GM21825 (cell line): Measurements from ENCODE around the gene IRAK4.

Experiments
- ATAC-seq: cut with Tn5 transposase; IDR thresholded peaks from one replicate; pipeline ENCODE4 v1.9.1; 2021; ENCODE audit warnings: mild to moderate bottlenecking, moderate library complexity; ENCODE audit not compliant: unreplicated experiment

IRAK4 gene

GRCh38 chr12:43764528-43764927 is 5.8 kb downstream of the IRAK4 start:
- no peak for ATAC-seq

- ATAC-seq = no peak
These were observed 7.5 kb downstream of the IRAK4 start for GRCh38 chr12:43766291-43766690.

GRCh38 chr12:43776498-43776897 is 17.7 kb downstream of the IRAK4 start:
- no peak for ATAC-seq

GRCh38 chr12:43786899-43787693 is 28.3 kb downstream of the IRAK4 start:
- ATAC-seq = no peak

GRCh38 chr12:43789941-43790340 is 31.2 kb downstream of the IRAK4 start:
- ATAC-seq = no peak

DNA sequence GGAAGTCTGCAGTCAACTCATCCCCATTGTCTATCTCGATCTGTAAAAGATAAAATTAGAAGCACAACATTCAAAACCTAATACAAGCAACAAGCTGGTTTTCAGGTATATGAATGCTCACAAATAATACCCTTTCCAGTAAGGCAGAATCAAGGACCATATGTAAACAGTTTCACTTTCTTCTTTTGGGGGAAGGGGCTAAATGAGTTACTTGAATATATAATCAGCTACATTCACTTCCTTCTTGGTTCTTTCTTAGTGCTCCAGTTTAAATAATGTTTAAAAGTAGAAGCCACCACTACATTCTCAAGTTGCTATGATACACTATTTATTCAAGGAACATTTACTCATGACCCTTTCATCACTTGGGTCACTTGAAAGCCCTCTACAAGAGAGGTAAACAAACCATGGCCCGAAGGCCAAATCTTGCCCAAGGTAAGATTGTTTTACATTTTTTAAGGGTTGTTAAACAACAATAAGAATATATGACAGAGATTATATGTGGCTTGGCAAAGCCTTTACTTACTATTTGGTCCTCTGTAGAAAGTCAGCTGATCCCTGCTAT is 37.0 kb downstream of the IRAK4 start:
- ATAC-seq = no peak

DNA sequence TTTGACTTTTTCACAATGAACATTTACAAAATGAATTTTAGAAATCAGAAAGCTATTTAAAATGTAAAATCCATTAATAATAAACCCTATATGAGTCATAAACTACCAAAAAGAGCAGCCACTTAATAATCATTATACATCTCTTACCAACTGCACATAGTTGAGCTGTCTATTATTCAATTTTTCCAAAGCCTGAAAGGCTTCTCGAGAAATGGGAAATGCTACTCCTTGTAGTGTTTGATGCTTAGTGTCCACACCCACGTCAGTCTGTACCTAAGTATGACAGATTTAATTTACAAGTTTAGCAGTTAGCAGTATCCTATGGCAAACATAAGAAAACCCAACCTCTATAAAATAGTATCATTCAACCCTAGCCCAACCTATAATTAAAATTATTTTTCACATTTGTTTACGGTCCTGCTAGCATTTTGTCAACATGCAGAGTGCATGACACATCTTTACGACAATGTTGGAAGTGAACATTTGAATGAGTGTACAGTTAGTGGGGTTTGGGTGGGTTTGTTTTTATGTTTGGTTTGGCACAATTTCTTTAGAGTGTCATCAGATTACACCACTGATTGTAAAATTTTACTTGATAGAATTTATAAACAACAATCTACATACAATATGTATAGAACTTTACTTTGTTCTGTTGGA is 38.9 kb downstream of the IRAK4 start:
- ATAC-seq = no peak

DNA sequence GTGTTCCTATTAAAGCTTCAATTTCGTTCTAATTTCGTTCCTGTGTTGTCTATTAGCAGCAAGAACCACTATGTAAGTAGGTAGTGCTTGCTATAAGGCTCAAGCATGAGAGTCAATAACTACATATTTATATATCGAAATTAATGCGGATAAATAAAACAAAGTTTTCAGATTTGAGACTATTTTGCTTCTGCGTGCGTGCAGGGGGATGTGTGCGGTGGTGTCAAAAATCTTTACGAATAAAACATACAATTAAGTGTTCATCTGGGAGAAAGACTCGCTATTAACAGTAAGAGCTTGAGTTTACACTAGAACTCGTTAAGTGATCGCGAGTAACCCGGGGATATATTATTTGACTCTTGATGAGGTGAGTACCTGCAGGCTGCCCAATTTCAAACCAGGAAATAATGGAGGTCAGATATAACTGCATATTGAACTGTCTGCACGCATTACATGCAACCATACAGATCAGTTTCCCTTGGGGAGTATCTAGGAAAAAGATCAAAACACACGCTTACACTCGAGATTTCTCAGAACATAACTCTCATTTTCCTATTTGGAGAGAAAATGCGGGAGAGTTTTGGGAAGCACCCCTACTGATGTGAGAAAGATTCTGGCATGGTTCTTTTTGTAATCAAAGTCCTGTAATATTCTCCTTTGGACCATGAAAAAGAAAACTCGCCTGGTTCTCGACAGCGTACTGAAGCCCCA is 46.6 kb downstream of the IRAK4 start:
- no peak for ATAC-seq

GRCh38 chr12:43805860-43806736 is 47.3 kb downstream of the IRAK4 start, which contains the start of gene TWF1:
Gene TWF1 (minus strand): TSS chr12:43806317. CDS start chr12:43806245, 72 bp downstream.
- peak; percentile 95 for ATAC-seq

GRCh38 chr12:43806737-43807072 is 48.0 kb downstream of the IRAK4 start:
- no peak for ATAC-seq

- no peak for ATAC-seq
These were observed 48.6 kb downstream of the IRAK4 start for GRCh38 chr12:43807386-43807785.

- no peak for ATAC-seq
These were observed 53.3 kb downstream of the IRAK4 start for GRCh38 chr12:43812057-43812456.

DNA sequence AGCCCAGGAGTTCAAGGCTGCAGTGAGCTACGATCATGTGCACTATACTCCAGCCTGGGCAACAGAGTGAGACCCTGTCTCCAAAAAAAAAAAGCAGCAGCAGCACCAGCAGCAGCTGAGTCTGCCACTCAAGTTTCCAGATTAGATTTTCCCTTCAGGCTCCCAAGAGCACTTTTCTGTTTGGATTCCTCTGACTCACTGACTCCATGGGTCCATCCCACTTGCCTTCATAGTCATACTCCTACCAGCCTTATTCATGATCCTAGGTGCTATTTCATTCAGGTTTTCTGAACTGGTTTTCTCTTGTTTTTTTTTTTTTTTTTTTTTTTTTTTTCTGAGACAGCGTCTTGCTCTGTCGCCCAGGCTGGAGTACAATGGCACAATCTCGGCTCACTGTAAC is 54.2 kb downstream of the IRAK4 start:
- no peak for ATAC-seq

DNA sequence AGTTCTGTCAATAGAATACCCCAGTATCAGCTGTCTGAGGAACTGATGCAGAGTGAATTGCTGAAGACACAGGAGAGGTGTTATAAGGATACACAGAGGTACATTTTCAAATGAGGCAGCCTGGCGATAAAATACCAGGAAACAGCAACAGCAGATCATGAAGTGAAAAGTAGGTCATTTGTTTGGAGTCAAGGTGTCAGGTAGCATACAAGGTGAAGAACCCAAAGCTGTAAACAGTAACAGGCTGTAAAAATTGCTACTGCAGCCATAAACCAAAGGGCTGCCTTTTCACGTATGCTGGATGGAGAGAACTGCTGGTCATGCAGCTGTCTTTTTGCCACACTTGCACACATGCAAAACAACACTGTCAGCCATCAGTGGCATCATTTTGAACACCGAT is 56.7 kb downstream of the IRAK4 start:
- no peak for ATAC-seq

DNA sequence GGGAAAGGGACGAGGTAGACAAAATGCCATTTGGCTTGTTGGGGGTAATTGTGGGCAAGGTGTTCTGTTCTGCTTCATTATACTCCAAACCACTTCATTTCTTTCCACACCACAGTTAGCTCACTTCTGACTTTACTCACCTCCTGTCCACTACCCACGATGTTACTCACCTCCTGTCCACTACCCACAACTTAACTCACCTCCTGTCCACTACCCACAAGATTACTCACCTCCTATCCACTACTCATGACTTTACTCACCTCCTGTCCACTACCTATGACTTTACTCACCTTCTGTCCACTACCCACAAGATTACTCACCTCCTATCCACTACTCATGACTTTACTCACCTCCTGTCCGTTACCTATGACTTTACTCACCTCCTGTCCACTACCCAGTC is 57.4 kb downstream of the IRAK4 start:
- no peak for ATAC-seq

DNA sequence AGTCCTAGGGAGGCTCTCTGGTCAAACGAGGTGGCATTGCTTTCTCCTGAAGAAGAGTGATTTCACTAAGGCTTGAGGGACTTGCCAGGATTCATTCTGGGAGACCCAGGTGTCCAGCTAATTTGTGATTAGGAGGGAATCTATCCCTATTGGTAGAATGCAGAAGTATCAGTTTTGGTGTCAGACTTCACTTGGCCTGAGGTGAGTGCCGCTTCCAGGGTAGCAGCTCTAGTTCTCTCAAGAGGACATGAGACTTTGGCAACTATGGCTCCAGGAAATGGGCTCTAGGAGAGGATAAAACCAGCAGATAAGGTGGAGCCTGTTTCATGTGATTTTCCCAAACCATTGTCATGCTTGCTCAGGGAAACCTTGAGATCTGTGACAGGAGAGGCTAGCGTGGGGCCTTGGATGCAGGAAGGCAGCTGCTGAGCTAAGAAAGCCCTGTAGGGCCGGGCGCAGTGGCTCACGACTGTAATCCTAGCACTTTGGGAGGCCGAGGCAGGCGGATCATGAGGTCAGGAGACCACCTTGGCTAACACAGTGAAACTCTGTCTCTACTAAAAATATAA is 65.5 kb downstream of the IRAK4 start:
- ATAC-seq = no peak

GRCh38 chr12:43826681-43827080 is 67.9 kb downstream of the IRAK4 start:
- ATAC-seq = no peak

DNA sequence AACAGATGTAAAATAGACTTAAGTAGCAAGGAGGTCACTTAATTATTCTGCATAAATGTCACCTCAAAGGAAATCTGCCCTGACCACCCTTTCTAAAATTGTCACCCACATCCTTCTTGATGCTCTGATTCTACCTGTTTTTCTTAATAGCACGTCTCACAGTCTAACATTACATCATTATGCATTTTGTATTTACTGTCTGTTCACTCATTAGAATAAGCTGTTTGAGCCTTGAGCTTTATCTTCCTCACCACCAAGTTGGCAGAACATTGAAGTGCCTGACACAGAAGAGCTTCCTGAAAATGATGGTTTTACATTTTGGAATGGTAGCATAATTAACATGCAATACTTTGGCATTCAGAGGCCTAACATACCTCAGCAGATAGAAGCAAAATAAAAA is 68.3 kb downstream of the IRAK4 start:
- ATAC-seq = no peak

- no peak for ATAC-seq
These were observed 73.9 kb downstream of the IRAK4 start for GRCh38 chr12:43832463-43833168.

DNA sequence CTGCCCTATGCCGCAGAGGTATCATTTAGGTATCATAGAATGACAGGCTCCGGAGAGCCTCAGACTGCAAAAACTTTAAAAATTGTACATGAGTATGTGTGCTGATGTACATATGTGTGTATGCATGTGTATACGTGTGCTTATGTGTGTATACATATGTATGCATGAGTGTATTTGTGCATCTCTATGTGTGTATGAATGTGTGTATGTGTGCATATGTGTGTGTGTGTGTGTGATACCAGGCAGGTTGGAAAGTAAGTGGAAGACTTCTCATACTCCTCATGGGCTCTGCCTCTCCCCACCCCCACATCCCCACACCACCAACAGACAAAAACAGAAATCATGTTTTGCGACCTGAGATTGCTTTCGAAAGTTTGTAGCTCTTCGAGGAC is 76.5 kb downstream of the IRAK4 start:
- ATAC-seq = no peak
